HepG2 (cell line): ENCODE results near the gene FAT4. TPM values are rescaled to one million over a fixed set of nuclear protein-coding genes. Genes with fewer than 3 reads are reported as not detected.

Experiments used
- ATAC-seq: fragments of 200-7000 bp; cut with Tn5 transposase; 3 replicates; pipeline ENCODE4 v1.9.1; 2020; ENCODE audit warnings: mild to moderate bottlenecking, moderate library complexity
- BruUV-seq: library from RNA; stranded (reverse); fragments of 400-500 nt; replicated peaks from 2 replicates; lab custom pipeline; 2021; lab: Mats Ljungman, UMichigan
- CTCF ChIA-PET: fragments of 300-600 bp; formaldehyde crosslinking; extraction: SDS; loops from one replicate; lab custom pipeline; 2021; ENCODE audit warnings: low total read pairs, inconsistent platforms, low intra/inter-chr PET ratio; lab: Yijun Ruan, JAX
- POLR2A ChIA-PET: fragments of 350-600 bp; sonication (Branson Sonifier 250); formaldehyde crosslinking; loops from one replicate; lab custom pipeline; 2020; ENCODE audit warnings: antibody characterized with exemption, inconsistent platforms; lab: Yijun Ruan, JAX
- DNase-seq: peaks from one replicate; pipeline ENCODE4 v3.0.0-alpha.2; 2015; ENCODE audit warnings: low spot score
- FAIRE-seq: peaks from 3 replicates; lab custom pipeline; 2011; peaks lifted over from hg19 to GRCh38; lab: Jason Lieb, UNC
- H2AFZ ChIP-seq: one replicate; pipeline ENCODE4 v1.6.1; 2011; ENCODE audit warnings: low read length, inconsistent platforms
- H3K27ac ChIP-seq: fragments of 300-600 bp; 3 replicates; pipeline ENCODE4 v1.8.0; 2011; ENCODE audit warnings: mixed run types, mild to moderate bottlenecking, mixed read lengths, low read length, inconsistent platforms; ENCODE audit not compliant: insufficient read depth; ENCODE audit errors: extremely low read length
- H3K27me3 ChIP-seq, 2 experiments: fragments of 200-600 bp in 1 of 2; 2 replicates in 1 of 2; 3 replicates in 1 of 2; pipeline versions ENCODE4 v1.6.0 to v1.8.0; 2011; ENCODE audit warnings: low read length in 2 of 2, mild to moderate bottlenecking in 2 of 2, moderate library complexity in 2 of 2, inconsistent platforms in 1 of 2; ENCODE audit not compliant: insufficient read depth in 2 of 2, control insufficient read depth in 1 of 2
- H3K36me3 ChIP-seq, 2 experiments: fragments of 200-600 bp in 1 of 2; replicated peaks in 1 of 2; 2 replicates in 1 of 2; 3 replicates in 1 of 2; pipeline versions ENCODE4 v1.5.1 to v1.8.0; 2011; ENCODE audit warnings: low read length in 2 of 2, inconsistent platforms in 1 of 2; ENCODE audit not compliant: insufficient read depth in 2 of 2, control insufficient read depth in 1 of 2
- H3K4me1 ChIP-seq: 2 replicates; pipeline ENCODE4 v1.5.1; 2012; ENCODE audit warnings: low read length, inconsistent platforms; ENCODE audit not compliant: insufficient read depth
- H3K4me2 ChIP-seq: 2 replicates; pipeline ENCODE4 v1.6.0; 2011; ENCODE audit warnings: low read depth, low read length, inconsistent platforms
- H3K4me3 ChIP-seq, 3 experiments: fragments of 200-600 bp in 1 of 3; sonication (generic), shearing (Covaris generic) in 1 of 3; replicated peaks in 1 of 3; 2 replicates each; pipeline ENCODE4 v1.5.1; 2011 to 2016; ENCODE audit warnings: low read length in 3 of 3, inconsistent platforms in 2 of 3, low read depth in 2 of 3, mild to moderate bottlenecking in 2 of 3, control low read depth in 1 of 3, mixed read lengths in 1 of 3; ENCODE audit not compliant: insufficient read depth in 1 of 3
- H3K79me2 ChIP-seq: one replicate; pipeline ENCODE4 v1.6.1; 2011; ENCODE audit warnings: low read length, inconsistent platforms; ENCODE audit not compliant: insufficient read depth
- H3K9ac ChIP-seq: 2 replicates; pipeline ENCODE4 v1.6.0; 2011; ENCODE audit warnings: mild to moderate bottlenecking, low read depth, low read length, inconsistent platforms; ENCODE audit not compliant: insufficient read depth
- H3K9me3 ChIP-seq: 2 replicates; pipeline ENCODE4 v1.5.1; 2012; ENCODE audit warnings: mild to moderate bottlenecking, low read length
- H4K20me1 ChIP-seq: 2 replicates; pipeline ENCODE4 v1.6.0; 2011; ENCODE audit warnings: inconsistent platforms, mild to moderate bottlenecking, low read length, moderate library complexity; ENCODE audit not compliant: insufficient read depth
- HOXD1 ChIP-seq: sonication (generic); formaldehyde crosslinking; IDR thresholded peaks from 2 replicates; pipeline ENCODE4 v1.5.0; 2020; ENCODE audit warnings: missing genetic modification reagents
- YY1 ChIP-seq: IDR thresholded peaks from 2 replicates; pipeline ENCODE4 v1.6.1; 2011; ENCODE audit warnings: low read length, low read depth, moderate library complexity, mild to moderate bottlenecking; ENCODE audit not compliant: insufficient read depth, insufficient replicate concordance
- ZNF850 ChIP-seq: sonication (generic); formaldehyde crosslinking; conservative IDR thresholded peaks from 2 replicates; pipeline ENCODE4 v1.9.0; 2021; ENCODE audit warnings: mild to moderate bottlenecking, missing genetic modification reagents
- WGBS: methylation state at CpG from one replicate; pipeline ENCODE4 v1.1.6; 2017; ENCODE audit warnings: low lambda C conversion rate; 5-methylcytosine and 5-hydroxymethylcytosine counted together
- in situ Hi-C: cut with HindIII; loops from 2 replicates; pipeline ENCODE4 v1.10.0; 2017; ENCODE audit warnings: low pct_unique_long_range_greater_than_20kb; ENCODE audit not compliant: extremely low pct_ligation_motif_present
- intact Hi-C: fragments of 100-400 bp; cut with micrococcal nuclease; formaldehyde crosslinking; loops from one replicate; pipeline ENCODE4 v1.10.0; 2022; ENCODE audit not compliant: unreplicated experiment
- polyA plus RNA-seq, 8 experiments: library from polyadenylated mRNA; depleted of rRNA in 3 of 8; stranded (reverse) in 7 of 8; unstranded in 1 of 8; fragments of >200 nt; fragmentation: Illumina TruSeq in 4 of 8; extraction: Trizol in 4 of 8; gene quantifications; 2 replicates each; pipeline versions ENCODE4 v1.2.1 to v1.2.3, GENCODE V29; 2011 to 2016; ENCODE audit warnings: low read depth in 4 of 8, missing spikeins in 1 of 8, mixed read lengths in 1 of 8; ENCODE audit not compliant: insufficient read depth in 1 of 8
- total RNA-seq, 5 experiments: library from RNA; depleted of rRNA; stranded (reverse); fragments of >200 nt; fragmentation: Illumina TruSeq; extraction: Trizol; gene quantifications; 2 replicates each; pipeline ENCODE4 v1.2.3, GENCODE V29; 2016; ENCODE audit warnings: low read depth in 1 of 5
- TF ChIP-seq, protein P1 (sequence below): sonication (generic); formaldehyde crosslinking; IDR thresholded peaks from 2 replicates; pipeline ENCODE4 v1.5.0; 2020; ENCODE audit warnings: missing genetic modification reagents, mild to moderate bottlenecking, borderline replicate concordance
- TF ChIP-seq, protein P2 (sequence below), 2 experiments: IDR thresholded peaks; 2 replicates each; pipeline ENCODE4 v1.6.1; 2011 to 2012; ENCODE audit warnings: low read length in 2 of 2, borderline replicate concordance in 1 of 2, low read depth in 1 of 2, mild to moderate bottlenecking in 1 of 2, moderate library complexity in 1 of 2
- TF ChIP-seq, protein P3 (sequence below): sonication (generic); formaldehyde crosslinking; IDR thresholded peaks from 2 replicates; pipeline ENCODE4 v1.8.1; 2022; ENCODE audit warnings: low read depth, mild to moderate bottlenecking, missing genetic modification reagents

FAT4 gene
- total and polyA plus RNA-seq, 2 of the 13 experiments (the other 11 are each of a cell fraction or from before 2014, with no cell fraction given) = 0.27 to 1.2 TPM

DNA sequence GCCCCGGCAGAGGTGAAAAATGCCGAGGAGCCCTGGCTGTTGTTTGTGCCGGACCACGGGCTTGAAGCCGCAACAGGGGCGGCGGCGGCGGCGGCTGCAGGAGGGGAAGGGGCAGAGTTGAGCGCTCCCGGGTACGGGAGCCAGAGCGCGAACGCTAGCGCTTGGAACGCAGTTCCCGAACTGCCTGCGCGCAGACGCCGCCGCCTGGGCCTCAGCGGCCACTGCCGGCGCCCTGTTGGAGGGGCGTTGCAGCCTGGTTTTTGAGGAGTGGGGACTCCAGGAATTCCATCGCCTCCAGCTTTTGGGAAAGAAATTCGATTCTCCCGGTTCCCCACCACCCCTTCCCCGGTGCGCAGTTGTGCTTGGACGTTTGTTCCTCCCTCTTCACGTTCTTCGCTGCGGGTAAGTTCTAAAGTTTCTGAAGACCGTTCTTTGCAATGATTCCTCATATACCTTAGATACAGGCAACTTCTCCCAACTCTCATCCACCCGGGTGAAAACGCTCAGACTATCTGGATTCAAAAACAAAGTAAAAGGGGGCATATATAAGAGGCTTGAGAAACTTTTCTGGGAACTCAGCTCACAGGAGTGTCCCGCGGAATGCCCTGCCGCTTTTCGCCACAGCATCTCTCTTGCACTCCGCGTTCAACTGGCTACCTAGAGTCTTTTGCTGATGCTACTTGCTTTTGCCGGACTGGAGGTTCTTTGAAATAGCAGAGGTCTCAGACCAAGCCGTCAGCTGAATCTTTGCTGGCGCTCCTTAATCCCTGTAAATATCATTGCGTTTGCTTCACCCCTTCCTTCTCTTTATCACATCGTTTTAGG is 1.0 kb downstream of the FAT4 start (continued):
- TF ChIP-seq ZNF850 (CRISPR knock-in tag) (no peak), YY1 (peak; percentile 13)
- TF ChIP-seq, all 625 proteins: peak for 13

DNA sequence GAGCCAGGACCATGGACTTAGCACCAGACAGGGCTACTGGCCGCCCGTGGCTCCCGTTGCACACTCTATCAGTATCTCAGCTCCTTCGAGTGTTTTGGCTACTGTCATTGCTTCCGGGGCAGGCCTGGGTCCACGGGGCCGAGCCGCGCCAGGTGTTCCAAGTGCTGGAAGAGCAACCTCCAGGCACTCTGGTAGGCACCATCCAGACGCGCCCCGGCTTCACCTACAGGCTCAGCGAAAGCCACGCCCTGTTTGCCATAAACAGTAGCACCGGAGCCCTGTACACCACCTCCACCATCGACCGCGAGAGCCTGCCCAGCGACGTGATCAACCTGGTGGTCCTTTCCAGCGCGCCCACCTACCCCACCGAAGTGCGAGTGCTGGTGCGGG is 1.6 kb downstream of the FAT4 start:
- CTCF ChIA-PET = no interaction called here
- POLR2A ChIA-PET = no interaction called here
- TF ChIP-seq, protein P1, sequence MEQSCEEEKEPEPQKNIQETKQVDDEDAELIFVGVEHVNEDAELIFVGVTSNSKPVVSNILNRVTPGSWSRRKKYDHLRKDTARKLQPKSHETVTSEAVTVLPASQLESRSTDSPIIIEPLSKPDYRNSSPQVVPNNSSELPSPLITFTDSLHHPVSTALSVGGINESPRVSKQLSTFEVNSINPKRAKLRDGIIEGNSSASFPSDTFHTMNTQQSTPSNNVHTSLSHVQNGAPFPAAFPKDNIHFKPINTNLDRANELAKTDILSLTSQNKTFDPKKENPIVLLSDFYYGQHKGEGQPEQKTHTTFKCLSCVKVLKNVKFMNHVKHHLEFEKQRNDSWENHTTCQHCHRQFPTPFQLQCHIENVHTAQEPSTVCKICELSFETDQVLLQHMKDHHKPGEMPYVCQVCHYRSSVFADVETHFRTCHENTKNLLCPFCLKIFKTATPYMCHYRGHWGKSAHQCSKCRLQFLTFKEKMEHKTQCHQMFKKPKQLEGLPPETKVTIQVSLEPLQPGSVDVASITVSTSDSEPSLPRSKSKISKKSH (CRISPR knock-in tag) = 0 out of 2 replicates have a peak, but pooled peaks have one; percentile 46
- TF ChIP-seq, protein P2, sequence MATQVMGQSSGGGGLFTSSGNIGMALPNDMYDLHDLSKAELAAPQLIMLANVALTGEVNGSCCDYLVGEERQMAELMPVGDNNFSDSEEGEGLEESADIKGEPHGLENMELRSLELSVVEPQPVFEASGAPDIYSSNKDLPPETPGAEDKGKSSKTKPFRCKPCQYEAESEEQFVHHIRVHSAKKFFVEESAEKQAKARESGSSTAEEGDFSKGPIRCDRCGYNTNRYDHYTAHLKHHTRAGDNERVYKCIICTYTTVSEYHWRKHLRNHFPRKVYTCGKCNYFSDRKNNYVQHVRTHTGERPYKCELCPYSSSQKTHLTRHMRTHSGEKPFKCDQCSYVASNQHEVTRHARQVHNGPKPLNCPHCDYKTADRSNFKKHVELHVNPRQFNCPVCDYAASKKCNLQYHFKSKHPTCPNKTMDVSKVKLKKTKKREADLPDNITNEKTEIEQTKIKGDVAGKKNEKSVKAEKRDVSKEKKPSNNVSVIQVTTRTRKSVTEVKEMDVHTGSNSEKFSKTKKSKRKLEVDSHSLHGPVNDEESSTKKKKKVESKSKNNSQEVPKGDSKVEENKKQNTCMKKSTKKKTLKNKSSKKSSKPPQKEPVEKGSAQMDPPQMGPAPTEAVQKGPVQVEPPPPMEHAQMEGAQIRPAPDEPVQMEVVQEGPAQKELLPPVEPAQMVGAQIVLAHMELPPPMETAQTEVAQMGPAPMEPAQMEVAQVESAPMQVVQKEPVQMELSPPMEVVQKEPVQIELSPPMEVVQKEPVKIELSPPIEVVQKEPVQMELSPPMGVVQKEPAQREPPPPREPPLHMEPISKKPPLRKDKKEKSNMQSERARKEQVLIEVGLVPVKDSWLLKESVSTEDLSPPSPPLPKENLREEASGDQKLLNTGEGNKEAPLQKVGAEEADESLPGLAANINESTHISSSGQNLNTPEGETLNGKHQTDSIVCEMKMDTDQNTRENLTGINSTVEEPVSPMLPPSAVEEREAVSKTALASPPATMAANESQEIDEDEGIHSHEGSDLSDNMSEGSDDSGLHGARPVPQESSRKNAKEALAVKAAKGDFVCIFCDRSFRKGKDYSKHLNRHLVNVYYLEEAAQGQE (IDR thresholded peaks at IDR 0.05; ENCODE audit: borderline replicate concordance in 1 of 2, low read depth in 1 of 2, low read length in 2 of 2) = no peak
- TF ChIP-seq HOXD1 (CRISPR knock-in tag) = no peak
- TF ChIP-seq, protein P3, sequence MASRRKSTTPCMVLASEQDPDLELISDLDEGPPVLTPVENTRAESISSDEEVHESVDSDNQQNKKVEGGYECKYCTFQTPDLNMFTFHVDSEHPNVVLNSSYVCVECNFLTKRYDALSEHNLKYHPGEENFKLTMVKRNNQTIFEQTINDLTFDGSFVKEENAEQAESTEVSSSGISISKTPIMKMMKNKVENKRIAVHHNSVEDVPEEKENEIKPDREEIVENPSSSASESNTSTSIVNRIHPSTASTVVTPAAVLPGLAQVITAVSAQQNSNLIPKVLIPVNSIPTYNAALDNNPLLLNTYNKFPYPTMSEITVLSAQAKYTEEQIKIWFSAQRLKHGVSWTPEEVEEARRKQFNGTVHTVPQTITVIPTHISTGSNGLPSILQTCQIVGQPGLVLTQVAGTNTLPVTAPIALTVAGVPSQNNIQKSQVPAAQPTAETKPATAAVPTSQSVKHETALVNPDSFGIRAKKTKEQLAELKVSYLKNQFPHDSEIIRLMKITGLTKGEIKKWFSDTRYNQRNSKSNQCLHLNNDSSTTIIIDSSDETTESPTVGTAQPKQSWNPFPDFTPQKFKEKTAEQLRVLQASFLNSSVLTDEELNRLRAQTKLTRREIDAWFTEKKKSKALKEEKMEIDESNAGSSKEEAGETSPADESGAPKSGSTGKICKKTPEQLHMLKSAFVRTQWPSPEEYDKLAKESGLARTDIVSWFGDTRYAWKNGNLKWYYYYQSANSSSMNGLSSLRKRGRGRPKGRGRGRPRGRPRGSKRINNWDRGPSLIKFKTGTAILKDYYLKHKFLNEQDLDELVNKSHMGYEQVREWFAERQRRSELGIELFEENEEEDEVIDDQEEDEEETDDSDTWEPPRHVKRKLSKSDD (CRISPR knock-in tag) = no peak

More for the DNA sequence above, 1.6 kb downstream of the FAT4 start:
- no peaks in the 10 kb centered on the region for H4K20me1 ChIP-seq
- no TSS peak for BruUV-seq
- intact Hi-C loops = loop anchor here (10.0 kb wide), 2 partner anchors 208 to 278 kb away; no protein-coding TSS in a partner anchor
- DNase-seq (no peak), ATAC-seq (no peak), FAIRE-seq (no peak)
- peaks cover 0 to 6% of the 10 kb centered on the region in 2 experiments; a peak in 1 of 5 replicates for H3K27me3 ChIP-seq
- in situ Hi-C loops = loop anchor here (10.0 to 25.0 kb wide), 3 partner anchors 658 to 1296 kb away; no protein-coding TSS in a partner anchor
- H3K4me3 ChIP-seq = peak overlapping the region; percentile 70 to 77 (median 76); a peak in 5 of 6 replicates
- H3K36me3 ChIP-seq = no peaks in the 10 kb centered on the region
- no peak overlapping the region for H2AFZ ChIP-seq
- H3K9ac ChIP-seq = no peak overlapping the region
- H3K4me1 ChIP-seq = peaks cover 20% of the 10 kb centered on the region
- no peak overlapping the region for H3K27ac ChIP-seq
- no peaks in the 10 kb centered on the region for H3K9me3 ChIP-seq
- WGBS = 26% methylated on average over 6 of the region's 25 CpGs
- no peaks in the 10 kb centered on the region for H3K79me2 ChIP-seq
- peak overlapping the region; percentile 86 for H3K4me2 ChIP-seq
